NCI-H2196 treated with DMSO at 0.1 percent for 48 hours (cell line): ENCODE data around the gene MUS81.

Experiments
- DNase-seq: peaks from one replicate; lab custom pipeline; 2025; ENCODE audit not compliant: unreplicated experiment; lab: John Stamatoyannopoulos, UW

Gene MUS81

GRCh38 chr11:65871811-65872548, 11.7 kb downstream of the MUS81 start:
- no peak for DNase-seq

- no peak for DNase-seq
Measured at GRCh38 chr11:65872586-65873317, 12.5 kb downstream of the MUS81 start, which contains the start of gene EFEMP2. Gene EFEMP2 (minus strand): TSS chr11:65872800. CDS start chr11:65872354, 446 bp downstream.

- DNase-seq, result peak; percentile 95
Measured at GRCh38 chr11:65873318-65874156, 13.3 kb downstream of the MUS81 start.

GRCh38 chr11:65879617-65880016, 19.4 kb downstream of the MUS81 start, which contains the start of gene CTSW:
Gene CTSW (plus strand): TSS chr11:65879837. CDS start chr11:65879855, 18 bp downstream.
- no peak for DNase-seq

GRCh38 chr11:65880027-65880426, 19.8 kb downstream of the MUS81 start:
- DNase-seq, result no peak

- no peak for DNase-seq
Measured at GRCh38 chr11:65880844-65881421, 20.7 kb downstream of the MUS81 start.

- no peak for DNase-seq
Measured at GRCh38 chr11:65882120-65883057, 22.2 kb downstream of the MUS81 start.

- no peak for DNase-seq
Measured at GRCh38 chr11:65883058-65883761, 23.0 kb downstream of the MUS81 start.

GRCh38 chr11:65883786-65884715, 23.8 kb downstream of the MUS81 start:
- DNase-seq, result no peak

- peak; percentile 73 for DNase-seq
Measured at GRCh38 chr11:65884716-65885092, 24.5 kb downstream of the MUS81 start.

GRCh38 chr11:65885231-65885630, 25.0 kb downstream of the MUS81 start:
- DNase-seq, result no peak

- DNase-seq, result no peak
Measured at GRCh38 chr11:65885808-65886536, 25.7 kb downstream of the MUS81 start.

GRCh38 chr11:65886826-65887722, 26.8 kb downstream of the MUS81 start:
- no peak for DNase-seq

- DNase-seq, result no peak
Measured at GRCh38 chr11:65887723-65888162, 27.5 kb downstream of the MUS81 start.

- DNase-seq, result peak; percentile 97
Measured at GRCh38 chr11:65888163-65888814, 28.1 kb downstream of the MUS81 start, which contains the start of gene FIBP. Gene FIBP (minus strand): TSS chr11:65888471. CDS start chr11:65888418, 53 bp downstream.
